Cardiac fibroblast (primary cell): Measurements from ENCODE around the gene TMEM167A.

ENCODE experiments used
- DNase-seq, 2 donors: peaks; one replicate each; pipeline versions ENCODE4 v3.0.0 to v3.0.0-alpha.2; 2010; ENCODE audit warnings: low read depth in 2 of 2
- H3K4me3 ChIP-seq, 2 donors: replicated peaks in 1 of 2; 1 replicate in 1 of 2; 2 replicates in 1 of 2; pipeline ENCODE4 v1.5.1; 2011; ENCODE audit warnings: low read depth in 2 of 2, low read length in 2 of 2, mild to moderate bottlenecking in 2 of 2, moderate library complexity in 1 of 2
- CTCF ChIP-seq: IDR thresholded peaks from one replicate; pipeline ENCODE4 v1.5.1; 2011; ENCODE audit warnings: low read depth, mild to moderate bottlenecking, low read length, inconsistent platforms

The TMEM167A gene

GRCh38 chr5:83011985-83012384, 65.2 kb downstream of the TMEM167A start:
- TF ChIP-seq CTCF, result no peak
- H3K4me3 ChIP-seq, result no peak overlapping the region
- peak in 1 of 2 donors; percentile 6 for DNase-seq

GRCh38 chr5:83009408-83009807, 67.8 kb downstream of the TMEM167A start:
- no peak for DNase-seq
- no peak for TF ChIP-seq CTCF
- no peak overlapping the region for H3K4me3 ChIP-seq

GRCh38 chr5:83007755-83008154, 69.4 kb downstream of the TMEM167A start:
- no peak overlapping the region for H3K4me3 ChIP-seq
- DNase-seq, result no peak
- TF ChIP-seq CTCF, result no peak

GRCh38 chr5:83006683-83007283, 70.4 kb downstream of the TMEM167A start:
- no peak for TF ChIP-seq CTCF
- H3K4me3 ChIP-seq, result no peak overlapping the region
- no peak for DNase-seq

- TF ChIP-seq CTCF, result no peak
- no peak for DNase-seq
- H3K4me3 ChIP-seq, result no peak overlapping the region
Observed at GRCh38 chr5:83003791-83004190, 73.4 kb downstream of the TMEM167A start.
